NCI-H1417 treated with DMSO at 0.1 percent for 48 hours (cell line): Measurements from ENCODE around the gene SFR1.

Source experiments
- DNase-seq: peaks from one replicate; lab custom pipeline; 2025; lab: John Stamatoyannopoulos, UW

Gene SFR1

GRCh38 chr10:104121485-104122224 lies at the start of gene SFR1:
TSS of gene SFR1 (plus strand) at chr10:104122171. CDS start at chr10:104122184, 13 bp downstream.
- peak; percentile 97 for DNase-seq

GRCh38 chr10:104072786-104073185 lies 49.2 kb upstream of the SFR1 start:
- DNase-seq: no peak

GRCh38 chr10:104074505-104074904 lies 47.5 kb upstream of the SFR1 start:
- DNase-seq: no peak

- DNase-seq: peak; percentile 86
These were observed 45.2 kb upstream of the SFR1 start for GRCh38 chr10:104076743-104077160.

GRCh38 chr10:104077247-104077646 lies 44.7 kb upstream of the SFR1 start:
- no peak for DNase-seq

- no peak for DNase-seq
These were observed 44.3 kb upstream of the SFR1 start for GRCh38 chr10:104077663-104078151.

GRCh38 chr10:104080762-104081161 lies 41.2 kb upstream of the SFR1 start:
- peak; percentile 17 for DNase-seq

GRCh38 chr10:104081998-104082397 lies 40.0 kb upstream of the SFR1 start:
- DNase-seq: no peak

- DNase-seq: no peak
These were observed 37.4 kb upstream of the SFR1 start for GRCh38 chr10:104084482-104085142.

- no peak for DNase-seq
These were observed 36.1 kb upstream of the SFR1 start, which contains the start of gene COL17A1 for GRCh38 chr10:104085801-104086400. TSS of gene COL17A1 (minus strand) at chr10:104085880. CDS start at chr10:104080673, 5,207 bp downstream.

- DNase-seq: no peak
These were observed 33.7 kb upstream of the SFR1 start for GRCh38 chr10:104088239-104088638.

GRCh38 chr10:104089621-104090020 lies 32.4 kb upstream of the SFR1 start:
- no peak for DNase-seq

GRCh38 chr10:104090611-104091010 lies 31.4 kb upstream of the SFR1 start:
- no peak for DNase-seq

- no peak for DNase-seq
These were observed 29.2 kb upstream of the SFR1 start for GRCh38 chr10:104092749-104093148.

- no peak for DNase-seq
These were observed 25.3 kb upstream of the SFR1 start for GRCh38 chr10:104096692-104097091.

- DNase-seq: no peak
These were observed 23.5 kb upstream of the SFR1 start for GRCh38 chr10:104098358-104098925.

GRCh38 chr10:104099269-104099668 lies 22.7 kb upstream of the SFR1 start:
- no peak for DNase-seq

- DNase-seq: no peak
These were observed 22.0 kb upstream of the SFR1 start for GRCh38 chr10:104099941-104100340.

- no peak for DNase-seq
These were observed 21.2 kb upstream of the SFR1 start for GRCh38 chr10:104100795-104101194.

- no peak for DNase-seq
These were observed 20.1 kb upstream of the SFR1 start for GRCh38 chr10:104101902-104102301.

GRCh38 chr10:104103956-104104355 lies 18.0 kb upstream of the SFR1 start:
- DNase-seq: no peak

GRCh38 chr10:104104418-104104817 lies 17.6 kb upstream of the SFR1 start:
- DNase-seq: no peak

GRCh38 chr10:104104926-104105325 lies 17.0 kb upstream of the SFR1 start:
- no peak for DNase-seq
